ENCODE measurements around the gene RGL1.
A peak's percentile ranks its signal among the peaks of the same experiment; 100 is the strongest.

RGL1 gene

DNA sequence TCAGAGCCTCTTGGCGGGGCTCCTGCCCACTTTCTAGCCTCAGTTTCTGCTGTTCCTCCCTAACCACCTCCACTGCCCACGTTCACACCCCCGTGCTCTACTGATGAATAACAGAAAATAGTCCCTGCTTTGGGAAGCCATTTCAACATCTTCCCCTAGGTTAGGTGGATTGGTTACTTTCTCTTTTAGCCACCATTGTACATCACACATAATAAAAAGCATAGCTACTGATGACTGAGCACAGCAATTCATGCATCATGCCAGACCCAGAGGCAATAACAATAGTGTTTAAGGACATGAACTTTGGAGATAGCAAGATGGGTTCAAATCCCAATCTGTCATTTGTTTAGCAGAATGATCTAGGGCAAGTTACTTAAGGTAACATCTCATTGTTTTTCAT, 158.0 kb downstream of the RGL1 start:
- DNase-seq = no peak

DNA sequence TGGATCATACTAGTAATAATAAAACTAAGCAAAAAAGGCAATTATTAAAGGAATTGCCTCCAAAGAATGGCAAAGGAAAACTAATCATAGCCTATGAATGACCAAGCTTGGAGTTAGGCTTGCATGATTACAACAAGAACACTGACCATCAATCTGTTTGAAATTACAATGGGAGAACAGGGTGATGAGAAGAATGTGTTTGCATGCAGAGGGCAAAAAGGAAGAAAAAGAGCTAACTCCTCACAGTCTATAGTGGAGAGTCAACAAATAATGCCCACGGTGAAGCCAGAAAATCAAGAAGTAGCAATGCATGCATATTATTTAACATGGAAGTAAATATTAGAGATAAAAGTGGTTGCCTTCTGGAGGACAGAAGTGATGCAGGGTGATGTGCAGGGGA, 160.8 kb downstream of the RGL1 start:
- DNase-seq = no peak

DNA sequence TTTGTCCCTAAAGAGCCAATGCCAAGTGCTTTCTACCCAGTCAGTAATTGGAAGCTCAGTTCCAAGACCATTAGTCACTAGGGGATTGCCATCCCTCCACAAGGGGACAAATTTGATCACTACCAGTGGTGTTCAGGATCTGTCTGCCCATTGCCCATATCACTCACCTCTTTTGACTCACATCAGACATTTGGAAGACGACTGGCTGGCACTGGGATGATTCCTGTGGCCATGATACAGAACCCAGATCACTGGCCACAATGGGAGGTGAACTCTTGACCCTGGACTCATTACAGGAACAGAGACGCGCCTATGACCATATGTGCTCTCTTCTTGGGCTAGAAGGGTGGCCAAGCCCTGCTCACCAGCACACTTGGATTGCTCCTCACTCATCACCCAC, 161.6 kb downstream of the RGL1 start:
- no peak for DNase-seq

- DNase-seq = peak; percentile 13
Measured at GRCh38 chr1:183967914-183968313, 163.0 kb downstream of the RGL1 start.

GRCh38 chr1:183968386-183968785, 163.5 kb downstream of the RGL1 start:
- DNase-seq = no peak

GRCh38 chr1:183970516-183971300, 165.8 kb downstream of the RGL1 start:
- DNase-seq = no peak

GRCh38 chr1:183975651-183976050, 170.7 kb downstream of the RGL1 start:
- no peak for DNase-seq

DNA sequence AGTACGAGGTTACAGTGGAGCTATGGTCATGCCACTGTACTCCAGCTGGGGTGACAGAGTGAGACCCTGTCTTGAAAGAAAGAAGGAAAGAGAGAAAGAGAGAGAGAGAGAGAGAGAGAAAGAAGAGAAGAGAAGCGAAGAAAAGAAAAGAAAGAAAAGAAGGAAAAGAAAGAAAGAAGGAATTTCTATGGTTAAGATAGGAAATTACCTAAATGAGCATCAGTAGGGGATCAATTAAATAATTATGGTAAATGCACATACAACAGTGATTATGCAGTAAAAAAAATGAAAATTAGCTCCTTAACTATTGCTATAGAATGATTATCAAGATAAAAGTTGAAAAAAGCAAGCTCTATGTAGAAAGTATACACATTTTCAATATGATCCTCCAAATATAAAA, 172.8 kb downstream of the RGL1 start:
- DNase-seq = no peak
